ENCODE measurements around the gene MED26.
"Not testable (repeated sequence)": the region's sequence is repeated elsewhere in the genome, so short reads cannot be mapped to it uniquely, and the experiment has no call there.

MED26 gene, protein sequence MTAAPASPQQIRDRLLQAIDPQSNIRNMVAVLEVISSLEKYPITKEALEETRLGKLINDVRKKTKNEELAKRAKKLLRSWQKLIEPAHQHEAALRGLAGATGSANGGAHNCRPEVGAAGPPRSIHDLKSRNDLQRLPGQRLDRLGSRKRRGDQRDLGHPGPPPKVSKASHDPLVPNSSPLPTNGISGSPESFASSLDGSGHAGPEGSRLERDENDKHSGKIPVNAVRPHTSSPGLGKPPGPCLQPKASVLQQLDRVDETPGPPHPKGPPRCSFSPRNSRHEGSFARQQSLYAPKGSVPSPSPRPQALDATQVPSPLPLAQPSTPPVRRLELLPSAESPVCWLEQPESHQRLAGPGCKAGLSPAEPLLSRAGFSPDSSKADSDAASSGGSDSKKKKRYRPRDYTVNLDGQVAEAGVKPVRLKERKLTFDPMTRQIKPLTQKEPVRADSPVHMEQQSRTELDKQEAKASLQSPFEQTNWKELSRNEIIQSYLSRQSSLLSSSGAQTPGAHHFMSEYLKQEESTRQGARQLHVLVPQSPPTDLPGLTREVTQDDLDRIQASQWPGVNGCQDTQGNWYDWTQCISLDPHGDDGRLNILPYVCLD

GRCh38 chr19:16628183-16628983 is at the start of gene MED26:
TSS of gene MED26 (minus strand) at chr19:16628204. CDS start at chr19:16627943, 261 bp downstream.
- Histone ChIP-seq H3K4me1 (peaks cover 4% of the 10 kb centered on the region), H3K36me3 (ENCODE audit: control insufficient read depth, insufficient read depth, low read length) (no peaks in the 10 kb centered on the region), H3K9ac (peak within 1 kb of the TSS; percentile 91), H3K79me2 (peaks cover 42% of the 10 kb centered on the region), H3K9me3 (ENCODE audit: control insufficient read depth, low read length) (no peaks in the 10 kb centered on the region), H2AFZ (peak within 1 kb of the TSS; percentile 93), H3K4me2 (ENCODE audit: low read length) (peak within 1 kb of the TSS; percentile 95), H3K27ac (peak within 1 kb of the TSS; percentile 85), H3K27me3 (ENCODE audit: control insufficient read depth, insufficient read depth, low read length) (no peaks in the 10 kb centered on the region), H3K4me3 (ENCODE audit: low read depth, low read length) (peak within 1 kb of the TSS; percentile 88)
- TF ChIP-seq, protein P1, sequence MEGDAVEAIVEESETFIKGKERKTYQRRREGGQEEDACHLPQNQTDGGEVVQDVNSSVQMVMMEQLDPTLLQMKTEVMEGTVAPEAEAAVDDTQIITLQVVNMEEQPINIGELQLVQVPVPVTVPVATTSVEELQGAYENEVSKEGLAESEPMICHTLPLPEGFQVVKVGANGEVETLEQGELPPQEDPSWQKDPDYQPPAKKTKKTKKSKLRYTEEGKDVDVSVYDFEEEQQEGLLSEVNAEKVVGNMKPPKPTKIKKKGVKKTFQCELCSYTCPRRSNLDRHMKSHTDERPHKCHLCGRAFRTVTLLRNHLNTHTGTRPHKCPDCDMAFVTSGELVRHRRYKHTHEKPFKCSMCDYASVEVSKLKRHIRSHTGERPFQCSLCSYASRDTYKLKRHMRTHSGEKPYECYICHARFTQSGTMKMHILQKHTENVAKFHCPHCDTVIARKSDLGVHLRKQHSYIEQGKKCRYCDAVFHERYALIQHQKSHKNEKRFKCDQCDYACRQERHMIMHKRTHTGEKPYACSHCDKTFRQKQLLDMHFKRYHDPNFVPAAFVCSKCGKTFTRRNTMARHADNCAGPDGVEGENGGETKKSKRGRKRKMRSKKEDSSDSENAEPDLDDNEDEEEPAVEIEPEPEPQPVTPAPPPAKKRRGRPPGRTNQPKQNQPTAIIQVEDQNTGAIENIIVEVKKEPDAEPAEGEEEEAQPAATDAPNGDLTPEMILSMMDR (IDR thresholded peaks at IDR 0.05), result no peak

DNA sequence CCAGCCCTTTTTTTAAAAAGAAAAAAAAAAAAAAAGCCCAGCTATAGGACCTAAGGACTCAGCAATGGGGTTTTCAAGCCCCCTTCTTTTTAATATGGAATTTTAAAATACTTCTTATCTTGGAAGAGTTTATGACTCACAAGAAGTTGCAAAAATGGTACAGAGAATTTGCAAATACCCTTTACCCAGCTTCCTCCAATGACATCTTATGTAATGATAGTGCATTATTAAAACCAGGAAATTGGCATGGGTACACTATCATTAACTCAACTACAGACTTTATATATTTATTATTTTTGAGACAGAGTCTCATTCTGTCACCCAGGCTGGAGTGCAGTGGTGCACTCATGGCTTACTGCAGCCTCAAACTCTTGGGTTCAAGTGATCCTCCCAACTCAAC is 49.1 kb upstream of the MED26 start:
- TF ChIP-seq, protein P1 (IDR thresholded peaks at IDR 0.05), result no peak
- no peak overlapping the region for H3K4me2 ChIP-seq (ENCODE audit: low read length)
- no peaks in the 10 kb centered on the region for H3K36me3 ChIP-seq (ENCODE audit: control insufficient read depth, insufficient read depth, low read length)
- H3K9me3 ChIP-seq (ENCODE audit: control insufficient read depth, low read length), result no peaks in the 10 kb centered on the region
- no peaks in the 10 kb centered on the region for H3K79me2 ChIP-seq
- no peaks in the 10 kb centered on the region for H3K27me3 ChIP-seq (ENCODE audit: control insufficient read depth, insufficient read depth, low read length)
- H3K27ac ChIP-seq, result no peak overlapping the region
- no peak overlapping the region for H3K9ac ChIP-seq
- H3K4me1 ChIP-seq, result no peaks in the 10 kb centered on the region
- no peak overlapping the region for H3K4me3 ChIP-seq (ENCODE audit: low read depth, low read length)
- H2AFZ ChIP-seq, result no peak overlapping the region

GRCh38 chr19:16676101-16676798 is 48.2 kb upstream of the MED26 start:
- Histone ChIP-seq H3K9ac (no peak overlapping the region), H3K4me2 (ENCODE audit: low read length) (no peak overlapping the region), H3K27ac (no peak overlapping the region), H3K79me2 (no peaks in the 10 kb centered on the region), H3K27me3 (ENCODE audit: control insufficient read depth, insufficient read depth, low read length) (no peaks in the 10 kb centered on the region), H3K4me1 (no peaks in the 10 kb centered on the region), H3K36me3 (ENCODE audit: control insufficient read depth, insufficient read depth, low read length) (no peaks in the 10 kb centered on the region), H2AFZ (no peak overlapping the region), H3K4me3 (ENCODE audit: low read depth, low read length) (no peak overlapping the region), H3K9me3 (ENCODE audit: control insufficient read depth, low read length) (no peaks in the 10 kb centered on the region)
- TF ChIP-seq, protein P1 (IDR thresholded peaks at IDR 0.05), result no peak

DNA sequence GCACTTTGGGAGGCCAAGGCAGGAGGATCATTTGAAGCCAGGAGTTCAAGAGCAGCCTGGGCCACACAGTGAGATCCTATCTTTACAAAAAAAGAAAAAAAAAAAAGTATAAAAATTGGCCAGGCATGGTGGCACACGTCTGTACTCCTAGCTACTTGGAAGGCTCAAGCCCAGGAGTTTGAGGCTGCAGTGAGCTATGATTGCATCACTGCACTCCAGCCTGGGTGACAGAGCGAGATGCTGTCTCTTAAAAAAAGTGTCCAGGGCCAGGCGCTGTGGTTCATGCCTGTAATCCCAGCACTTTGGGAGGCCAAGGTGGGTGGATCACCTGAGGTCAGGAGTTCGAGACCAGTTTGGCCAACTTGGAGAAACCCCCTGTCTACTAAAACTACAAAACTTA is 45.8 kb upstream of the MED26 start:
- not testable (repeated sequence) for H3K27me3 ChIP-seq (ENCODE audit: control insufficient read depth, insufficient read depth, low read length); H3K4me2 ChIP-seq (ENCODE audit: low read length); H3K9me3 ChIP-seq (ENCODE audit: control insufficient read depth, low read length); H3K4me1 ChIP-seq; H3K27ac ChIP-seq; H3K36me3 ChIP-seq (ENCODE audit: control insufficient read depth, insufficient read depth, low read length); H3K4me3 ChIP-seq (ENCODE audit: low read depth, low read length); H3K9ac ChIP-seq; H2AFZ ChIP-seq; H3K79me2 ChIP-seq

Data from parathyroid adenoma (tissue), 2 donors.